HCT116 (cell line): ENCODE results near the gene FBXW4. TPM values are rescaled to one million over a fixed set of nuclear protein-coding genes. Genes with fewer than 3 reads are reported as not detected.

ENCODE experiments used
- ATAC-seq: fragments of 200-7000 bp; cut with Tn5 transposase; 2 replicates; pipeline ENCODE4 v1.9.1; 2020; ENCODE audit warnings: mild to moderate bottlenecking, moderate library complexity
- BruUV-seq: library from RNA; stranded (reverse); fragments of 400-500 nt; replicated peaks from 2 replicates; lab custom pipeline; 2021; lab: Mats Ljungman, UMichigan
- CTCF ChIA-PET: fragments of 300-600 bp; sonication (Branson Sonifier 250); formaldehyde crosslinking; loops from one replicate; lab custom pipeline; 2021; ENCODE audit warnings: antibody characterized with exemption; lab: Charles Lee
- POLR2A ChIA-PET: fragments of 300-600, 350-600 bp; sonication (Branson Sonifier 250); formaldehyde crosslinking; loops from one replicate; lab custom pipeline; 2021; ENCODE audit warnings: antibody characterized with exemption; lab: Charles Lee
- RAD21 ChIA-PET, 2 experiments: fragments of 300-600 bp; sonication (Branson Sonifier 250); formaldehyde crosslinking; loops; one replicate each; lab custom pipeline; 2023; ENCODE audit warnings: low total read pairs in 2 of 2; ENCODE audit not compliant: uncharacterized antibody in 2 of 2, unreplicated experiment in 2 of 2, low non-redundant PET in 1 of 2; lab: Charles Lee
- DNase-seq: peaks from one replicate; pipeline ENCODE4 v3.0.0-alpha.2; 2010; ENCODE audit warnings: low read depth, low spot score
- H2AFZ ChIP-seq: fragments of 200-600 bp; shearing (Covaris generic), sonication (generic); 2 replicates; pipeline ENCODE4 v1.6.1; 2017; ENCODE audit warnings: low read depth, mixed run types, mixed read lengths, antibody characterized with exemption, low read length; ENCODE audit not compliant: poor library complexity, severe bottlenecking
- H3K27ac ChIP-seq: 2 replicates; pipeline ENCODE4 v1.5.1; 2012; ENCODE audit warnings: low read depth, low read length
- H3K27me3 ChIP-seq: fragments of 200-600 bp; sonication (generic); 2 replicates; pipeline ENCODE4 v1.6.1; 2016; ENCODE audit warnings: mixed run types, low read length, mixed read lengths; ENCODE audit not compliant: insufficient read depth
- H3K36me3 ChIP-seq, 2 experiments: fragments of 200-500 bp in 1 of 2; fragments of 200-600 bp in 1 of 2; sonication (Bioruptor generic) in 1 of 2; sonication (generic) in 1 of 2; 2 replicates each; pipeline versions ENCODE4 v1.5.1 to v1.6.1; 2014 to 2016; ENCODE audit warnings: low read length in 2 of 2, inconsistent platforms in 1 of 2, mixed read lengths in 1 of 2, mixed run types in 1 of 2; ENCODE audit not compliant: insufficient read depth in 2 of 2, control insufficient read depth in 1 of 2
- H3K4me1 ChIP-seq, 2 experiments: fragments of 200-600 bp in 1 of 2; sonication (generic) in 1 of 2; 2 replicates each; pipeline versions ENCODE4 v1.5.1 to v1.6.1; 2012 to 2017; ENCODE audit warnings: low read length in 2 of 2, inconsistent platforms in 1 of 2, mild to moderate bottlenecking in 1 of 2, mixed read lengths in 1 of 2, mixed run types in 1 of 2, moderate library complexity in 1 of 2; ENCODE audit not compliant: insufficient read depth in 2 of 2, control insufficient read depth in 1 of 2
- H3K4me2 ChIP-seq: fragments of 200-600 bp; sonication (generic); 2 replicates; pipeline ENCODE4 v1.6.1; 2017; ENCODE audit warnings: mixed run types, low read length, mixed read lengths
- H3K4me3 ChIP-seq, 2 experiments: fragments of 200-600 bp in 1 of 2; sonication (generic) in 1 of 2; replicated peaks in 1 of 2; 2 replicates each; pipeline ENCODE4 v1.5.1; 2011 to 2016; ENCODE audit warnings: low read length in 2 of 2, control low read depth in 1 of 2, low read depth in 1 of 2, mild to moderate bottlenecking in 1 of 2, mixed read lengths in 1 of 2, mixed run types in 1 of 2
- H3K79me2 ChIP-seq: fragments of 200-600 bp; sonication (generic); 2 replicates; pipeline ENCODE4 v1.6.1; 2017; ENCODE audit warnings: mild to moderate bottlenecking, mixed run types, low read length, moderate library complexity, mixed read lengths; ENCODE audit not compliant: insufficient read depth
- H3K9ac ChIP-seq: fragments of 200-600 bp; sonication (generic); 2 replicates; pipeline ENCODE4 v1.6.1; 2016; ENCODE audit warnings: low read length, mixed read lengths
- H3K9me2 ChIP-seq: fragments of 200-600 bp; sonication (generic), shearing (Covaris generic); 2 replicates; pipeline ENCODE4 v1.6.1; 2017; ENCODE audit warnings: mixed run types, mild to moderate bottlenecking, moderate library complexity; ENCODE audit not compliant: insufficient read depth
- H3K9me3 ChIP-seq, 2 experiments: fragments of 200-500 bp in 1 of 2; fragments of 200-600 bp in 1 of 2; sonication (Bioruptor generic) in 1 of 2; sonication (generic) in 1 of 2; 2 replicates each; pipeline ENCODE4 v1.6.1; 2014 to 2017; ENCODE audit warnings: low read length in 2 of 2, mixed read lengths in 2 of 2, inconsistent platforms in 1 of 2, low read depth in 1 of 2, mild to moderate bottlenecking in 1 of 2, mixed run types in 1 of 2, moderate library complexity in 1 of 2; ENCODE audit not compliant: control insufficient read depth in 1 of 2, insufficient read depth in 1 of 2
- H4K20me1 ChIP-seq: fragments of 200-600 bp; sonication (generic), shearing (Covaris generic); 2 replicates; pipeline ENCODE4 v1.6.1; 2017; ENCODE audit warnings: mixed run types, mild to moderate bottlenecking, moderate library complexity; ENCODE audit not compliant: insufficient read depth
- ATF3 ChIP-seq: IDR thresholded peaks from 2 replicates; pipeline ENCODE4 v1.6.1; 2012
- CEBPB ChIP-seq: IDR thresholded peaks from 2 replicates; pipeline ENCODE4 v1.6.1; 2012; ENCODE audit warnings: low read depth
- CTCF ChIP-seq, 3 experiments: fragments of 200-600 bp in 1 of 3; sonication (generic) in 1 of 3; IDR thresholded peaks in 2 of 3; conservative IDR thresholded peaks in 1 of 3; 2 replicates each; pipeline ENCODE4 v1.5.1; 2012 to 2017; ENCODE audit warnings: low read depth in 2 of 3, low read length in 2 of 3, antibody characterized with exemption in 1 of 3, borderline replicate concordance in 1 of 3, control low read depth in 1 of 3, mild to moderate bottlenecking in 1 of 3, mixed read lengths in 1 of 3, mixed run types in 1 of 3, moderate library complexity in 1 of 3; ENCODE audit not compliant: insufficient read depth in 1 of 3
- EGR1 ChIP-seq: IDR thresholded peaks from 2 replicates; pipeline ENCODE4 v1.6.1; 2012; ENCODE audit warnings: low read depth
- ELF1 ChIP-seq: IDR thresholded peaks from 2 replicates; pipeline ENCODE4 v1.6.1; 2012; ENCODE audit warnings: low read depth, borderline replicate concordance
- EZH2phosphoT487 ChIP-seq: fragments of 200-600 bp; IDR thresholded peaks from 2 replicates; pipeline ENCODE4 v1.6.1; 2018; ENCODE audit warnings: antibody characterized with exemption, borderline replicate concordance
- POLR2A ChIP-seq: IDR thresholded peaks from 2 replicates; pipeline ENCODE4 v1.7.0; 2011; ENCODE audit warnings: borderline replicate concordance; ENCODE audit not compliant: insufficient read depth, insufficient read length; ENCODE audit errors: extremely low read depth
- POLR2AphosphoS5 ChIP-seq: IDR thresholded peaks from 2 replicates; pipeline ENCODE4 v1.6.1; 2011; ENCODE audit warnings: mild to moderate bottlenecking, low read depth, low read length, moderate library complexity
- SIN3A ChIP-seq: IDR thresholded peaks from 2 replicates; pipeline ENCODE4 v1.6.1; 2012; ENCODE audit warnings: low read depth
- SRF ChIP-seq: IDR thresholded peaks from 2 replicates; pipeline ENCODE4 v1.6.1; 2012; ENCODE audit warnings: low read depth
- TCF7L2 ChIP-seq: IDR thresholded peaks from 2 replicates; pipeline ENCODE4 v1.7.0; 2011; ENCODE audit warnings: borderline replicate concordance, inconsistent platforms; ENCODE audit not compliant: insufficient read depth, insufficient read length; ENCODE audit errors: extremely low read depth
- YY1 ChIP-seq: IDR thresholded peaks from 2 replicates; pipeline ENCODE4 v1.6.1; 2011; ENCODE audit warnings: low read length, low read depth, moderate library complexity, mild to moderate bottlenecking; ENCODE audit not compliant: insufficient replicate concordance; ENCODE audit errors: extremely low read depth
- ZBTB33 ChIP-seq: IDR thresholded peaks from 2 replicates; pipeline ENCODE4 v1.6.1; 2011; ENCODE audit warnings: mild to moderate bottlenecking, low read length, moderate library complexity; ENCODE audit not compliant: insufficient replicate concordance; ENCODE audit errors: extremely low read depth
- ZFX ChIP-seq: fragments of 450-650 bp; IDR thresholded peaks from 2 replicates; pipeline ENCODE4 v1.6.1; 2017
- intact Hi-C: fragments of 100-400 bp; cut with micrococcal nuclease; formaldehyde crosslinking; loops from 2 replicates; pipeline ENCODE4 v1.10.0; 2022
- total RNA-seq: library from RNA; stranded (reverse); gene quantifications from one replicate; pipeline ENCODE4 v1.2.1, GENCODE V29; 2021; ENCODE audit not compliant: unreplicated experiment

Gene FBXW4
- total RNA-seq, 1 experiment from 2014 or later: 35.3 TPM

- no peak for TF ChIP-seq EGR1
- no peak for TF ChIP-seq SIN3A
- TF ChIP-seq ZBTB33: no peak
- no peak for TF ChIP-seq SRF
- TF ChIP-seq ZFX: no peak
- no peak for TF ChIP-seq CTCF (IDR thresholded peaks at IDR 0.05 in 2 of 3, conservative IDR thresholded peaks at IDR 0.05 in 1 of 3; ENCODE audit: borderline replicate concordance in 1 of 3, insufficient read depth in 1 of 3, low read depth in 2 of 3, low read length in 2 of 3)
- TF ChIP-seq YY1: no peak
- TF ChIP-seq ELF1: no peak
- TF ChIP-seq ATF3: no peak
- TF ChIP-seq EZH2phosphoT487: no peak
- no peak for TF ChIP-seq CEBPB
- no peak for TF ChIP-seq TCF7L2
- TF ChIP-seq POLR2A: no peak
- TF ChIP-seq POLR2AphosphoS5: no peak
- no peaks in the 10 kb centered on the region for H3K9me2 ChIP-seq
- no peak overlapping the region for H3K4me3 ChIP-seq
- no peaks in the 10 kb centered on the region for H3K4me1 ChIP-seq
- ATAC-seq (no peak), DNase-seq (no peak)
- no peaks in the 10 kb centered on the region for H3K27me3 ChIP-seq
- CTCF ChIA-PET: no interaction called here
- no peaks in the 10 kb centered on the region for H3K36me3 ChIP-seq
- H2AFZ ChIP-seq: no peak overlapping the region
- no peak overlapping the region for H3K9ac ChIP-seq
- POLR2A ChIA-PET: no interaction called here
- H3K79me2 ChIP-seq: no peaks in the 10 kb centered on the region; the same call in 1 of the 2 replicates
- H4K20me1 ChIP-seq: no peaks in the 10 kb centered on the region
- intact Hi-C loops: no loop called here
- no peak overlapping the region for H3K27ac ChIP-seq
- RAD21 ChIA-PET: no interaction called here
- no peak overlapping the region for H3K4me2 ChIP-seq
- H3K9me3 ChIP-seq: no peaks in the 10 kb centered on the region
- no TSS peak for BruUV-seq
Observed at GRCh38 chr10:101686133-101686925, 8.6 kb downstream of the FBXW4 start.
